Esophagus squamous epithelium (tissue), 5 donors: ENCODE results near the gene CD86. TPM values are rescaled to one million over a fixed set of nuclear protein-coding genes. Genes with fewer than 3 reads are reported as not detected.
A peak's percentile ranks its signal among the peaks of the same experiment; 100 is the strongest.

Source experiments
- DNase-seq: peaks from one replicate; lab custom pipeline; 2025; lab: John Stamatoyannopoulos, UW
- H3K27ac ChIP-seq, 4 donors: fragments of 200-600 bp; sonication (generic); one replicate each; pipeline ENCODE4 v1.5.1; 2016 to 2019; ENCODE audit warnings: mild to moderate bottlenecking in 1 of 4
- H3K27me3 ChIP-seq, 4 donors: fragments of 200-600 bp; sonication (generic); 1 replicate in 3 of 4; 2 replicates in 1 of 4; pipeline versions ENCODE4 v1.5.1 to v1.6.0; 2017 to 2021; ENCODE audit warnings: antibody characterized with exemption in 1 of 4
- H3K36me3 ChIP-seq, 3 donors: fragments of 200-600 bp; sonication (generic); one replicate each; pipeline ENCODE4 v1.5.1; 2016 to 2019
- H3K4me1 ChIP-seq, 3 donors: fragments of 200-600 bp; sonication (generic); one replicate each; pipeline ENCODE4 v1.5.1; 2017 to 2019
- H3K4me3 ChIP-seq, 4 donors: fragments of 200-600 bp; sonication (generic); 1 replicate in 3 of 4; 2 replicates in 1 of 4; pipeline ENCODE4 v1.5.1; 2016 to 2019; ENCODE audit warnings: mild to moderate bottlenecking in 2 of 4, moderate library complexity in 1 of 4
- H3K9me3 ChIP-seq, 3 donors: fragments of 200-600 bp; sonication (generic); one replicate each; pipeline ENCODE4 v1.5.1; 2016 to 2019
- POLR2A ChIP-seq, 4 donors: fragments of 450-650 bp; IDR thresholded peaks; one replicate each; pipeline ENCODE4 v1.6.1; 2017; ENCODE audit warnings: antibody characterized with exemption in 4 of 4, mild to moderate bottlenecking in 4 of 4, moderate library complexity in 3 of 4
- WGBS, 2 donors: methylation state at CpG; one replicate each; pipeline ENCODE4 v1.1.5; 2018; 5-methylcytosine and 5-hydroxymethylcytosine counted together
- intact Hi-C: fragments of 100-400 bp; cut with DNase I; formaldehyde crosslinking; loops from one replicate; pipeline ENCODE4 v1.15.0; 2022
- total RNA-seq, 4 donors: library from RNA; depleted of rRNA; stranded (reverse); fragments of >200 nt; gene quantifications; one replicate each; pipeline ENCODE4 v1.1.0, GENCODE V29; 2016
- TF ChIP-seq, protein P1 (sequence below), 6 experiments: fragments of 450-650 bp in 4 of 6; fragments of 200-600 bp in 2 of 6; sonication (generic) in 2 of 6; IDR thresholded peaks; one replicate each; pipeline ENCODE4 v1.5.1; 2016 to 2019; ENCODE audit warnings: antibody characterized with exemption in 6 of 6, mild to moderate bottlenecking in 4 of 6, moderate library complexity in 4 of 6
- donor health status: DM: yes; HTN: yes; CAD: no.

CD86 gene
- total RNA-seq, 4 donors from 2014 or later: 0.42 to 11.1 (median 3.3) TPM

DNA sequence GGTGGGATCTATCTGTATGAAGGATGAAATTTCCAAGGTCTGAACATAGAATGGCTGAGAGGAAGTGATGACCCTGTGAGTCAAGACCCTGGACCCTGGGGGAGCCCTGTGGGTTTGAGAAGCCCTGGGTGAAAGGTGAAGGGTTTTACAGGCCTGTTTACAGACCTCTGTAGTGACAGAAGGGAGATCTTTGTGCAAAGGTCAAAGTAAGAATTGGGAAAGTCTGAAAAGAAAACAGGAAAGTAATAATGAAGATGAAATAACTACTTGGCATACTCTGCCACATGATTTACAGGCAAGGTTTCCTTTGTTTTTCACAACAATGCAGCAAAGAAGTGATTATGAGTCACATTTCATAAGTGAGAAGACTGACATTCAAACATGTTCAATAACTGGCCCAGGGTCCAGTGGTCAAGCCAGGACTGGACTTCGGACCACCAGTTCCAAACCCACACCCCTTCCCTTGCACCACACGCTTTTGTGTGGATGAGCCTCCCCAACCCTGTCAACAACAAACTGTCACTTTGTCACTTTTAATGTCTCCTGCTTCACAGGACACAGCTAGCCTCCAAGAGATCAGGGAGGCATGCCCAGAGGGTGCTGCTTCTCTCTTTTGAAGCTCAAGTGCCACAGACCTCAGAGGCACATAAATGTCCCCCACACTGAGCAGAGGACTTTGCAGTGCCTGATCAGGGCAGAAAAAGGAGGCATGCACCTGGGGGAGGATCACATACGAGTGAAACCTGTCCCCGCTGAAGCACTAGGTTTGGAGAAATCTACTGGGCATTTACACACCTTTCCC lies 21.5 kb downstream of the CD86 start:
- no peak overlapping the region for H3K4me3 ChIP-seq
- no peak for TF ChIP-seq POLR2A (IDR thresholded peaks at IDR 0.05)
- TF ChIP-seq, protein P1, sequence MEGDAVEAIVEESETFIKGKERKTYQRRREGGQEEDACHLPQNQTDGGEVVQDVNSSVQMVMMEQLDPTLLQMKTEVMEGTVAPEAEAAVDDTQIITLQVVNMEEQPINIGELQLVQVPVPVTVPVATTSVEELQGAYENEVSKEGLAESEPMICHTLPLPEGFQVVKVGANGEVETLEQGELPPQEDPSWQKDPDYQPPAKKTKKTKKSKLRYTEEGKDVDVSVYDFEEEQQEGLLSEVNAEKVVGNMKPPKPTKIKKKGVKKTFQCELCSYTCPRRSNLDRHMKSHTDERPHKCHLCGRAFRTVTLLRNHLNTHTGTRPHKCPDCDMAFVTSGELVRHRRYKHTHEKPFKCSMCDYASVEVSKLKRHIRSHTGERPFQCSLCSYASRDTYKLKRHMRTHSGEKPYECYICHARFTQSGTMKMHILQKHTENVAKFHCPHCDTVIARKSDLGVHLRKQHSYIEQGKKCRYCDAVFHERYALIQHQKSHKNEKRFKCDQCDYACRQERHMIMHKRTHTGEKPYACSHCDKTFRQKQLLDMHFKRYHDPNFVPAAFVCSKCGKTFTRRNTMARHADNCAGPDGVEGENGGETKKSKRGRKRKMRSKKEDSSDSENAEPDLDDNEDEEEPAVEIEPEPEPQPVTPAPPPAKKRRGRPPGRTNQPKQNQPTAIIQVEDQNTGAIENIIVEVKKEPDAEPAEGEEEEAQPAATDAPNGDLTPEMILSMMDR (IDR thresholded peaks at IDR 0.05): no peak
- H3K4me1 ChIP-seq: peaks cover 0 to 31% (median 15%) of the 10 kb centered on the region in 3 donors
- no peaks in the 10 kb centered on the region for H3K9me3 ChIP-seq
- WGBS, 2 donors: 50 to 57% methylated on average over 4 of the region's 4 CpGs
- intact Hi-C loops: no loop called here
- peak overlapping the region in 2 of 4 donors; percentile 5 to 25 for H3K27ac ChIP-seq
- no peaks in the 10 kb centered on the region for H3K27me3 ChIP-seq
- no peak for DNase-seq
- H3K36me3 ChIP-seq: no peaks in the 10 kb centered on the region

DNA sequence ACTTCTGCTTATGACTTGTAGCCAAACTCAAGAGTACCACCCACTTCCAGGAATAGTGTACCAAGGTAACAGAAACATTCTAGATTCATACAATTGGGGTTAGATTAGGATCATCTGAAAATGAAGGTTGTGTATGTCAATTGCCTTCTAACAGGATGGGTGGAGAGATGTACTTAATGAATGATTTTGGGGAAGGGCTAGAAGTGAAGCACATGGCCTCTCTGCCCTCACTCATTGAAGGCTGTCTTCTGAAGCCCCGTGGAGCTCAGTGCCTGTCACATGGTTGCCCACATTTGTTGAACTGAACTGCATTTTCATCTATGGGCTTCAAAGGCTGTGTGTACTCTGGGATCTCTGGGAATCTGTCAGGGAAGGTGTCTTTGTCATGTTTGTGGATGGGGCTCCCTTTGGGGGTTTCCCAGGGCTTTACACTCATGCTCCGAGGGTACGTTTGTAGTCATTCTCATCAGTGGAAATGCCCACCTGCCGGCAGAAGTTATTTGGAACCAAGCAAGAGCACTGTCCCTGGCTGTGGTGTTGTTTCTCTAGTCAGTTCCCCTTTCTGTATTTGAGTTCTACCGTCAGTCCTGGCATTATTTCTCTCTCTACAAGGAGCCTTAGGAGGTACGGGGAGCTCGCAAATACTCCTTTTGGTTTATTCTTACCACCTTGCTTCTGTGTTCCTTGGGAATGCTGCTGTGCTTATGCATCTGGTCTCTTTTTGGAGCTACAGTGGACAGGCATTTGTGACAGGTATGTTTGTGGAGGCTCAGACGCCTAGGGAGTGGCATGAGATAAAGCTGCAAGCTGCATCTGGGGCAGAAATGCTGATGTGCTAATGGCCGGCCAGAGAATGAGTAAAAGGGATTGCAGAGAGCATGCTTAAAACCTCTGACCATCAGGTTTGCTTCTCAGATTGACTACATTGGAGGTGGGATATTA lies 22.4 kb downstream of the CD86 start:
- intact Hi-C loops: no loop called here
- 47 to 54% methylated on average over 9 of the region's 9 CpGs for WGBS, 2 donors
- TF ChIP-seq, protein P1 (IDR thresholded peaks at IDR 0.05): no peak
- TF ChIP-seq POLR2A (IDR thresholded peaks at IDR 0.05): no peak
- no peak for DNase-seq
- Histone ChIP-seq H3K27me3 (no peaks in the 10 kb centered on the region), H3K4me1 (peaks cover 0 to 40% (median 19%) of the 10 kb centered on the region in 3 donors), H3K9me3 (no peaks in the 10 kb centered on the region), H3K27ac (peak overlapping the region in 2 of 4 donors; percentile 21 to 25), H3K36me3 (no peaks in the 10 kb centered on the region), H3K4me3 (no peak overlapping the region)

DNA sequence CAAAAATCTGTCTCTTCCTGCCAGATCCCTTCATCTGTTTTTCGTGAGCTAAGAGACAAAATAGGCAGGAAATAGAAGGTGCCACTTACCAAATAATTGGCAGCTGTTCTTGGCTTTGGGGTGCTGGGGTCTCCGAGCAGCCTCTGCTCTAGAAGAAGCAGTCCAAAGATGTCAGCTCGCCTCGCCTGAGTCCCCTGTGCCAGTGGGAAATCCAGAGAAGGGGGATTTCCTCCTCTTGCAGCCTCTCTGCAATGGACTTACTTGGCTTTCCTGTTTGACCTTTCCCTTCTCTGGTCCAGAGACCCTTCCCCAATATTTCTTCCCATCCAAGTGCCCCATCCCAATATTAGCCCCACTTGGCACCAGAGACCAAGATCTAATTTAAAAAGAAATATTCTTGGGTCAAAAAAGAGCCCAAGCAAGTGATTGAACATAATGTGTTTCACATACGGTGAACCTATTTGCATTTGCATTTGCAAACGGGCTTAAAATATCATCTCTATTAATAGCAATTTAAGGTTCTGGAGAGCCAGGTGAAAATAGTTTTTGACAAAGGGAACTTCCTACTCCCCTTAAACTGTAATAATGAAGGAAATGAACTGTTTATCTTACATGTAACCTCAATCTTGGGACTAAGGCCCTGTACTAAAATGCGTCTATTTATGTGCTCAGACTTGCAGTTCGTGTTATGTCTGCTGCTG lies 23.2 kb downstream of the CD86 start:
- Histone ChIP-seq H3K27ac (no peak overlapping the region), H3K4me1 (peaks cover 0 to 41% (median 19%) of the 10 kb centered on the region in 3 donors), H3K9me3 (no peaks in the 10 kb centered on the region), H3K4me3 (no peak overlapping the region), H3K36me3 (no peaks in the 10 kb centered on the region), H3K27me3 (no peaks in the 10 kb centered on the region)
- intact Hi-C loops: no loop called here
- no peak for TF ChIP-seq POLR2A (IDR thresholded peaks at IDR 0.05)
- DNase-seq: no peak
- 50 to 67% methylated on average over 8 of the region's 8 CpGs for WGBS, 2 donors

DNA sequence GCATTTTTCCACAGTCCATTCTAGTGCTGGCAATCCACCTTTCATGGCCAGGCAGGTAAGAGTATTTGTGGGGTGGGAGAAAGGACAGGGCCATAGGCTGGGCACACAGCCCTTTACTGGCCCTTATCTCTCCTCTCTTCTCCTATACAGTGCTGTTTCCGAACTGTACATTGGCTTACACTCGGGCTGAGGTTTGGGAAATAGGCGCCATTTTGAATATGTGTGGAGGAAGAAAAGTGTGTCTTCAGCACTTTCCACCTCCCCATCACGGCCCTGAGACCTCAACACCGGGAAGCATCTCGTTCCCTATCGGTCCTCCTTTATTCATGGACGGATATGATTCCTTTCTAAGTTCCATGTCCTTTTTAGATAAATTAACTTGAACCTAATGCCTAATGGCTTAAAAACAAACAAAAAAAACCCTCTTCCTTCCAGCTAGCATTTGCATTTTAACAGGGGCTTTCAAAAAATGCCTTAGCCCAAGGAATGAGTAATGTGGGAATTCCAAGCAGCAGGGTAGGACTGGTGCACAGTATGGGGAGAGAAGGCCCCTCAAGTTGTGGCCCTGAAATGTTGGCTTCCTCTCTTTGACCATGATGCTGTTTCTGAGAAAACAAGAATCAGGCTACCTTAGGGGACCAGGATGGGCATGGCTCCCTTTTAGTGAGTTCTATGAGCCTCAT lies 24.5 kb downstream of the CD86 start:
- H3K4me3 ChIP-seq: no peak overlapping the region
- no peak overlapping the region for H3K27ac ChIP-seq
- 91 to 95% methylated on average over 4 to 8 of the region's 8 CpGs for WGBS, 2 donors
- H3K9me3 ChIP-seq: no peaks in the 10 kb centered on the region
- TF ChIP-seq, protein P1 (IDR thresholded peaks at IDR 0.05): no peak
- no peak for TF ChIP-seq POLR2A (IDR thresholded peaks at IDR 0.05)
- intact Hi-C loops: no loop called here
- H3K36me3 ChIP-seq: no peaks in the 10 kb centered on the region
- H3K27me3 ChIP-seq: no peaks in the 10 kb centered on the region
- peaks cover 0 to 41% (median 19%) of the 10 kb centered on the region in 3 donors for H3K4me1 ChIP-seq
- no peak for DNase-seq

DNA sequence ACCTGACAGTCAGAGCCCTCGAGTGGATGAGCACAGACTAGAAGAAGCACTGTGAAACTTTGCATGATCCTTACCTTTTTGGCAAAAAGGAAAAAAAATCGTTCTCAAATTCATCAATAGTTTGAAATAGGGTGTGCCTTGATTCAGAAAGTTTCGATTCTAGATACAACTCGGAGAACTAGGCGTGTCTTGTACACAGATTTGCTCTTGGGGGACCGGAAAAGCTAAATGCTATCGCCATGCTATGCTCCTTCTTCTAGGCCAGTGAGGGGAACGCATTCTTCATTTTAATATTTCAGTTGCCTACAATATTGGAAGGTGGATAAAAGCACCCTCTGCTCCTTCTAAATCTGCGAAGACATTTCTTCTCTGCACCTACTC lies 25.0 kb downstream of the CD86 start:
- Histone ChIP-seq H3K4me3 (no peak overlapping the region), H3K36me3 (no peaks in the 10 kb centered on the region), H3K9me3 (no peaks in the 10 kb centered on the region), H3K27ac (no peak overlapping the region), H3K4me1 (peaks cover 0 to 43% (median 19%) of the 10 kb centered on the region in 3 donors), H3K27me3 (no peaks in the 10 kb centered on the region)
- TF ChIP-seq POLR2A (IDR thresholded peaks at IDR 0.05): no peak
- TF ChIP-seq, protein P1 (IDR thresholded peaks at IDR 0.05): no peak
- 74 to 77% methylated on average over 9 of the region's 9 CpGs for WGBS, 2 donors
- DNase-seq: no peak
- intact Hi-C loops: no loop called here
